ENCODE results near the gene CLIP4. TPM values are rescaled to one million over a fixed set of nuclear protein-coding genes. Genes with fewer than 3 reads are reported as not detected.
A peak's percentile ranks its signal among the peaks of the same experiment; 100 is the strongest.

Gene CLIP4
- total and polyA plus RNA-seq, 2 experiments from 2014 or later: 0.06 to 0.14 TPM

DNA sequence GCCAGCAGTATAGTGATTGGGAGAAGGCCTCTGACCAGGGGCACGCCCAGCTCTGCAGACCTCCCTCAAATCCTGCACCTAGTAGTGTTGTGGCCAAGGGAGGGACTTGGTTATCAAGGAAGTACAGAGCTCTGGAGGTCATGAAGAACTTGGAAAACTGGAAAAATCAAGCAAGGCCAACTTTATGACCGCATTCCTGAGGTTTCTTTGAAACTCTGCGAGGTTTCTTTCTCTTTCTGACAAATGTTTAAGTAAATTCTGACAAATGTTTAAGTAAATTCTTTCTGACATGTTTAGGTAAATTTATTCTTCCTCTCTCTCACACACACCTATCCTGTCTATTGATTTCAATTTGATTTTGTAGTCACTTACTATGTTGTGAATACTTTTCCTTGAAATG is 31.0 kb downstream of the CLIP4 start:
- no peak for DNase-seq (ENCODE audit: low spot score)
- H3K4me3 Mint-ChIP-seq: no peak overlapping the region
- Histone ChIP-seq H3K79me2 (replicated peaks; ENCODE audit: insufficient read depth) (no peaks in the 10 kb centered on the region), H3K9me2 (ENCODE audit: insufficient read depth) (0 out of 2 replicates have a peak, but pooled peaks cover 4% of the 10 kb centered on the region), H2AFZ (peak overlapping the region; percentile 59; the same call in 1 of the 2 replicates), H3K4me3 (no peak overlapping the region), H3K27me3 (ENCODE audit: insufficient read depth) (no peaks in the 10 kb centered on the region), H3F3A (replicated peaks; ENCODE audit: low read depth) (no peaks in the 10 kb centered on the region), H4K20me1 (replicated peaks; ENCODE audit: insufficient read depth) (no peaks in the 10 kb centered on the region), H3K27ac (ENCODE audit: low read depth) (no peak overlapping the region), H3K4me1 (ENCODE audit: insufficient read depth) (no peaks in the 10 kb centered on the region), H3K36me3 (ENCODE audit: insufficient read depth) (no peaks in the 10 kb centered on the region), H3K4me2 (no peak overlapping the region)
- TF ChIP-seq ZNF331 (CRISPR knock-in tag; IDR thresholded peaks at IDR 0.05; ENCODE audit: low read depth): no peak
- no peak for TF ChIP-seq JUNB (IDR thresholded peaks at IDR 0.05; ENCODE audit: unreplicated experiment)
- no peak for TF ChIP-seq CTCF (conservative IDR thresholded peaks at IDR 0.05; ENCODE audit: low read depth in 2 of 2)
- no peak for TF ChIP-seq ZNF114 (CRISPR knock-in tag; IDR thresholded peaks at IDR 0.05)
- TF ChIP-seq, protein P1, sequence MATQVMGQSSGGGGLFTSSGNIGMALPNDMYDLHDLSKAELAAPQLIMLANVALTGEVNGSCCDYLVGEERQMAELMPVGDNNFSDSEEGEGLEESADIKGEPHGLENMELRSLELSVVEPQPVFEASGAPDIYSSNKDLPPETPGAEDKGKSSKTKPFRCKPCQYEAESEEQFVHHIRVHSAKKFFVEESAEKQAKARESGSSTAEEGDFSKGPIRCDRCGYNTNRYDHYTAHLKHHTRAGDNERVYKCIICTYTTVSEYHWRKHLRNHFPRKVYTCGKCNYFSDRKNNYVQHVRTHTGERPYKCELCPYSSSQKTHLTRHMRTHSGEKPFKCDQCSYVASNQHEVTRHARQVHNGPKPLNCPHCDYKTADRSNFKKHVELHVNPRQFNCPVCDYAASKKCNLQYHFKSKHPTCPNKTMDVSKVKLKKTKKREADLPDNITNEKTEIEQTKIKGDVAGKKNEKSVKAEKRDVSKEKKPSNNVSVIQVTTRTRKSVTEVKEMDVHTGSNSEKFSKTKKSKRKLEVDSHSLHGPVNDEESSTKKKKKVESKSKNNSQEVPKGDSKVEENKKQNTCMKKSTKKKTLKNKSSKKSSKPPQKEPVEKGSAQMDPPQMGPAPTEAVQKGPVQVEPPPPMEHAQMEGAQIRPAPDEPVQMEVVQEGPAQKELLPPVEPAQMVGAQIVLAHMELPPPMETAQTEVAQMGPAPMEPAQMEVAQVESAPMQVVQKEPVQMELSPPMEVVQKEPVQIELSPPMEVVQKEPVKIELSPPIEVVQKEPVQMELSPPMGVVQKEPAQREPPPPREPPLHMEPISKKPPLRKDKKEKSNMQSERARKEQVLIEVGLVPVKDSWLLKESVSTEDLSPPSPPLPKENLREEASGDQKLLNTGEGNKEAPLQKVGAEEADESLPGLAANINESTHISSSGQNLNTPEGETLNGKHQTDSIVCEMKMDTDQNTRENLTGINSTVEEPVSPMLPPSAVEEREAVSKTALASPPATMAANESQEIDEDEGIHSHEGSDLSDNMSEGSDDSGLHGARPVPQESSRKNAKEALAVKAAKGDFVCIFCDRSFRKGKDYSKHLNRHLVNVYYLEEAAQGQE (IDR thresholded peaks at IDR 0.05; ENCODE audit: unreplicated experiment): no peak
- TF ChIP-seq EZH2 (IDR thresholded peaks at IDR 0.05; ENCODE audit: low read depth, unreplicated experiment): no peak
- no peak for TF ChIP-seq ZNF462 (CRISPR knock-in tag; IDR thresholded peaks at IDR 0.05)
- TF ChIP-seq STAT1 (IDR thresholded peaks at IDR 0.05; ENCODE audit: unreplicated experiment): no peak
- TF ChIP-seq NANOG (IDR thresholded peaks at IDR 0.05; ENCODE audit: borderline replicate concordance): no peak
- ATAC-seq: no peak
- no peaks in the 10 kb centered on the region for H3K4me1 Mint-ChIP-seq
- H3K9me3 Mint-ChIP-seq: no peaks in the 10 kb centered on the region
- H3K36me3 Mint-ChIP-seq (ENCODE audit: low read depth): no peaks in the 10 kb centered on the region
- no peak overlapping the region for H3K27ac Mint-ChIP-seq
- no peaks in the 10 kb centered on the region for H3K27me3 Mint-ChIP-seq (ENCODE audit: insufficient read depth, low read depth, poor library complexity)
